Smooth muscle cell (in vitro differentiated cells): ENCODE results near the gene UBA5. TPM values are rescaled to one million over a fixed set of nuclear protein-coding genes. Genes with fewer than 3 reads are reported as not detected.

Experiments
- DNase-seq: peaks from one replicate; lab custom pipeline; 2025; ENCODE audit not compliant: unreplicated experiment; lab: John Stamatoyannopoulos, UW
- H2AFZ ChIP-seq: fragments of 200-600 bp; sonication (generic); 2 replicates; pipeline ENCODE4 v1.6.0; 2016; ENCODE audit warnings: antibody characterized with exemption, low read depth, mild to moderate bottlenecking
- H3F3A ChIP-seq: fragments of 200-600 bp; sonication (generic); 2 replicates; pipeline ENCODE4 v1.6.0; 2017; ENCODE audit warnings: antibody characterized with exemption, low read depth
- H3K27ac ChIP-seq: fragments of 200-600 bp; sonication (generic); 2 replicates; pipeline ENCODE4 v1.5.1; 2016; ENCODE audit warnings: low read depth, mild to moderate bottlenecking
- H3K27me3 ChIP-seq: fragments of 200-600 bp; sonication (generic); 2 replicates; pipeline ENCODE4 v1.6.1; 2016; ENCODE audit warnings: low read depth, mild to moderate bottlenecking
- H3K36me3 ChIP-seq: fragments of 200-600 bp; sonication (generic); 2 replicates; pipeline ENCODE4 v1.5.1; 2016; ENCODE audit warnings: low read depth
- H3K4me1 ChIP-seq: fragments of 200-600 bp; sonication (generic); 2 replicates; pipeline ENCODE4 v1.5.1; 2016; ENCODE audit warnings: low read depth
- H3K4me2 ChIP-seq: fragments of 200-600 bp; sonication (generic); 2 replicates; pipeline ENCODE4 v1.6.0; 2016; ENCODE audit warnings: mild to moderate bottlenecking
- H3K4me3 ChIP-seq: fragments of 200-600 bp; sonication (generic); 2 replicates; pipeline ENCODE4 v1.5.1; 2016; ENCODE audit warnings: mild to moderate bottlenecking
- H3K79me2 ChIP-seq: fragments of 200-600 bp; sonication (generic); 2 replicates; pipeline ENCODE4 v1.6.0; 2016; ENCODE audit warnings: low read depth, mild to moderate bottlenecking
- H3K9ac ChIP-seq: fragments of 200-600 bp; sonication (generic); 2 replicates; pipeline ENCODE4 v1.6.0; 2016; ENCODE audit warnings: low read depth
- H3K9me3 ChIP-seq: fragments of 200-600 bp; sonication (generic); replicated peaks from 2 replicates; pipeline ENCODE4 v1.5.1; 2016; ENCODE audit warnings: low read depth
- H4K20me1 ChIP-seq: fragments of 200-600 bp; sonication (generic); 2 replicates; pipeline ENCODE4 v1.6.0; 2016; ENCODE audit warnings: low read depth
- CTCF ChIP-seq: fragments of 200-600 bp; sonication (generic); IDR thresholded peaks from 2 replicates; pipeline ENCODE4 v1.5.1; 2017; ENCODE audit warnings: borderline replicate concordance, mild to moderate bottlenecking, antibody characterized with exemption; ENCODE audit not compliant: insufficient read depth, poor library complexity, severe bottlenecking
- WGBS: methylation state at CpG from one replicate; pipeline ENCODE4 v1.1.7; 2016; ENCODE audit warnings: low lambda C conversion rate; 5-methylcytosine and 5-hydroxymethylcytosine counted together
- polyA plus RNA-seq: library from polyadenylated mRNA; unstranded; fragments of >200 nt; fragmentation: Nextera tagmentation; extraction: Ambion mirVana; gene quantifications from 2 replicates; pipeline ENCODE4 v1.2.1, GENCODE V29; 2016
- total RNA-seq: library from RNA; depleted of rRNA; stranded (reverse); fragments of >200 nt; gene quantifications from 2 replicates; pipeline ENCODE4 v1.2.3, GENCODE V29; 2014

The UBA5 gene
- total and polyA plus RNA-seq, 2 experiments from 2014 or later, result 36.0 to 43.7 TPM

- Histone ChIP-seq H2AFZ (no peak overlapping the region), H3K9ac (no peak overlapping the region), H3K4me1 (peaks cover 15% of the 10 kb centered on the region), H3K79me2 (peaks cover 60% of the 10 kb centered on the region), H3K4me3 (no peak overlapping the region), H4K20me1 (peaks cover 57% of the 10 kb centered on the region), H3K36me3 (peaks cover 7% of the 10 kb centered on the region), H3K27me3 (no peaks in the 10 kb centered on the region), H3F3A (no peaks in the 10 kb centered on the region), H3K9me3 (no peaks in the 10 kb centered on the region), H3K4me2 (no peak overlapping the region), H3K27ac (no peak overlapping the region)
- DNase-seq, result no peak
- no peak for TF ChIP-seq CTCF
- 98% methylated on average over 3 of the region's 3 CpGs for WGBS
These were observed 5.2 kb downstream of the UBA5 start for GRCh38 chr3:132665230-132665745.

- H3K4me3 ChIP-seq, result no peak overlapping the region
- no peak overlapping the region for H3K4me2 ChIP-seq
- 90% methylated on average over 5 of the region's 5 CpGs for WGBS
- DNase-seq, result no peak
- H3K79me2 ChIP-seq, result peaks cover 23% of the 10 kb centered on the region
- H3K9me3 ChIP-seq, result no peaks in the 10 kb centered on the region
- H4K20me1 ChIP-seq, result peaks cover 40% of the 10 kb centered on the region
- peaks cover 5% of the 10 kb centered on the region for H3F3A ChIP-seq
- H3K27ac ChIP-seq, result no peak overlapping the region
- no peaks in the 10 kb centered on the region for H3K4me1 ChIP-seq
- no peaks in the 10 kb centered on the region for H3K27me3 ChIP-seq
- no peak for TF ChIP-seq CTCF
- H3K36me3 ChIP-seq, result peaks cover 21% of the 10 kb centered on the region
- no peak overlapping the region for H3K9ac ChIP-seq
- H2AFZ ChIP-seq, result no peak overlapping the region
These were observed 9.2 kb downstream of the UBA5 start for GRCh38 chr3:132669256-132669777.

- H3F3A ChIP-seq, result peaks cover 18% of the 10 kb centered on the region
- H3K4me2 ChIP-seq, result no peak overlapping the region
- no peaks in the 10 kb centered on the region for H3K27me3 ChIP-seq
- H2AFZ ChIP-seq, result no peak overlapping the region
- H3K79me2 ChIP-seq, result no peaks in the 10 kb centered on the region
- no peak overlapping the region for H3K27ac ChIP-seq
- H4K20me1 ChIP-seq, result peaks cover 8% of the 10 kb centered on the region
- H3K4me3 ChIP-seq, result no peak overlapping the region
- H3K9ac ChIP-seq, result no peak overlapping the region
- H3K36me3 ChIP-seq, result peaks cover 43% of the 10 kb centered on the region
- no peaks in the 10 kb centered on the region for H3K4me1 ChIP-seq
- DNase-seq, result no peak
- TF ChIP-seq CTCF, result no peak
- no peaks in the 10 kb centered on the region for H3K9me3 ChIP-seq
These were observed 15.3 kb downstream of the UBA5 start for GRCh38 chr3:132675408-132675807.

- Histone ChIP-seq H3K27me3 (no peaks in the 10 kb centered on the region), H3K9ac (no peak overlapping the region), H3F3A (peaks cover 20% of the 10 kb centered on the region), H3K79me2 (no peaks in the 10 kb centered on the region), H4K20me1 (no peaks in the 10 kb centered on the region), H3K9me3 (no peaks in the 10 kb centered on the region), H2AFZ (no peak overlapping the region), H3K4me2 (no peak overlapping the region), H3K27ac (no peak overlapping the region), H3K4me1 (no peaks in the 10 kb centered on the region), H3K36me3 (peaks cover 36% of the 10 kb centered on the region), H3K4me3 (no peak overlapping the region)
- no peak for DNase-seq
- 98% methylated on average over 5 of the region's 5 CpGs for WGBS
- no peak for TF ChIP-seq CTCF
These were observed 19.8 kb downstream of the UBA5 start for GRCh38 chr3:132679911-132680310.
